Measurements from ENCODE around the gene RGL1. TPM values are rescaled to one million over a fixed set of nuclear protein-coding genes. Genes with fewer than 3 reads are reported as not detected.

RGL1 gene
- total RNA-seq, 1 experiment from 2014 or later = 1.3 TPM

DNA sequence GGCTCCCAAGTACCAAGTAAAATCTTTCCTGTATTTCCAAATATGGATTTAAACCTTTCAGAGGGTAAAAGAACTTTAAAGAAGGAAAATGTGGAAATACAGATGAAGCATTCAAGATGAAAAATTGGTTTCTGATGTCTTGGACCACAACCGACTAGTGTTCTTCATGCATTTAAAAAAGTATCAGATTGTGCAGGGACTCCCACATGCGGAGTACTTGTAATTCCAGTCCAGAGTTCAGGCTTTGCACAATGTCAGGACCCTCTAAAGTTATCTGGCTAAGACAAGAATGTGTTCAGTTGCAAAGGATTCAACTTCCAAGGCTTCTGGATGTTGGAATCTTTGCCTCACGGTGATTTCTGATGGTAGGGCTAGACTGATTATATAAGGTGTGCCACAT lies 66.7 kb downstream of the RGL1 start:
- no peak for DNase-seq (ENCODE audit: low read depth, low spot score)
- Histone ChIP-seq H3K4me2 (ENCODE audit: low read length) (0 out of 2 replicates have a peak overlapping the region, but pooled peaks have one; percentile 17), H3K79me2 (ENCODE audit: insufficient read depth, low read length) (no peaks in the 10 kb centered on the region), H2AFZ (ENCODE audit: low read depth, low read length, poor library complexity, severe bottlenecking) (no peak overlapping the region), H3K9ac (ENCODE audit: low read length) (no peak overlapping the region), H3K27me3 (ENCODE audit: insufficient read depth, low read length) (no peaks in the 10 kb centered on the region), H3K4me3 (replicated peaks in 1 of 2; ENCODE audit: low read depth in 1 of 2, low read length in 2 of 2) (no peak overlapping the region), H3K4me1 (ENCODE audit: control insufficient read depth in 1 of 2, insufficient read depth in 2 of 2, low read length in 2 of 2) (peaks cover 2 to 7% of the 10 kb centered on the region in 2 experiments; a peak in 2 of 4 replicates), H3K9me2 (ENCODE audit: insufficient read depth) (no peaks in the 10 kb centered on the region), H3K27ac (ENCODE audit: low read depth, low read length) (no peak overlapping the region), H3K9me3 (ENCODE audit: control insufficient read depth in 1 of 2, insufficient read depth in 1 of 2, low read depth in 1 of 2, low read length in 2 of 2) (no peaks in the 10 kb centered on the region), H4K20me1 (ENCODE audit: insufficient read depth) (no peaks in the 10 kb centered on the region), H3K36me3 (ENCODE audit: control insufficient read depth in 1 of 2, insufficient read depth in 2 of 2, low read length in 2 of 2) (no peaks in the 10 kb centered on the region)
- TF ChIP-seq ZFX (IDR thresholded peaks at IDR 0.05) (no peak), POLR2AphosphoS5 (IDR thresholded peaks at IDR 0.05; ENCODE audit: low read depth, low read length) (no peak), SP1 (IDR thresholded peaks at IDR 0.05; ENCODE audit: low read depth) (no peak), POLR2A (IDR thresholded peaks at IDR 0.05; ENCODE audit: borderline replicate concordance, extremely low read depth, insufficient read depth, insufficient read length) (no peak), FOSL1 (IDR thresholded peaks at IDR 0.05; ENCODE audit: low read depth) (no peak), EZH2phosphoT487 (IDR thresholded peaks at IDR 0.05; ENCODE audit: borderline replicate concordance) (no peak), RAD21 (IDR thresholded peaks at IDR 0.05; ENCODE audit: low read depth) (no peak), CEBPB (IDR thresholded peaks at IDR 0.05; ENCODE audit: low read depth) (no peak), TCF7L2 (IDR thresholded peaks at IDR 0.05; ENCODE audit: borderline replicate concordance, extremely low read depth, insufficient read depth, insufficient read length) (no peak), SRF (IDR thresholded peaks at IDR 0.05; ENCODE audit: low read depth) (no peak), ELF1 (IDR thresholded peaks at IDR 0.05; ENCODE audit: borderline replicate concordance, low read depth) (no peak), CBX3 (IDR thresholded peaks at IDR 0.05; ENCODE audit: low read depth) (no peak), ZNF274 (IDR thresholded peaks at IDR 0.05; ENCODE audit: low read depth, low read length) (no peak)
- no peak for ATAC-seq
- ChIA-PET CTCF (no interaction called here), RAD21 (ENCODE audit: low non-redundant PET in 1 of 2, low total read pairs in 2 of 2, uncharacterized antibody in 2 of 2, unreplicated experiment in 2 of 2) (no interaction called here), POLR2A (no interaction called here)
- no TSS peak for BruUV-seq (replicated peaks)
- intact Hi-C loops (cut with micrococcal nuclease) = no loop called here

DNA sequence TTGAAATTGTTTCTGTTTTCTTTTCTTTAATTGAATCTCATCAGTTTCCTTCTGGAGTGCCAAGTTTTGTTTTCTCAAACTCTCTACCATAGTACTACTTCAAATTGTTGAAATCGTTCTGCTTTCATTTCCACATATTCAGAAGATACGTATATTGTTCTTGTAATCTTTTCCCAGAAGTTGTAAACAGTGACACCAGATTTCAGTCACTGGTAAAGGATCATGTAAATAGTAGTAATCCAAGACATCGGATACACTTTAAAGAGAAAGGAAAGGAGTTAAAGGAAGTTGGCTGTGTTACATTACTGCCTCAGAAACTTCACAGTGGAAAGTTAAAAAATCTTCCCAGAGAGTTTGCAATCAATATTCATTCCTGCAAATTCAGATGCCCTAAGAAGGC lies 67.5 kb downstream of the RGL1 start:
- no peak overlapping the region for H2AFZ ChIP-seq (ENCODE audit: low read depth, low read length, poor library complexity, severe bottlenecking)
- no peaks in the 10 kb centered on the region for H3K27me3 ChIP-seq (ENCODE audit: insufficient read depth, low read length)
- H4K20me1 ChIP-seq (ENCODE audit: insufficient read depth) = no peaks in the 10 kb centered on the region
- no peaks in the 10 kb centered on the region for H3K9me2 ChIP-seq (ENCODE audit: insufficient read depth)
- H3K4me2 ChIP-seq (ENCODE audit: low read length) = no peak overlapping the region
- no peaks in the 10 kb centered on the region for H3K79me2 ChIP-seq (ENCODE audit: insufficient read depth, low read length)
- no peak overlapping the region for H3K27ac ChIP-seq (ENCODE audit: low read depth, low read length)
- no peak overlapping the region for H3K9ac ChIP-seq (ENCODE audit: low read length)
- H3K4me3 ChIP-seq (replicated peaks in 1 of 2; ENCODE audit: low read depth in 1 of 2, low read length in 2 of 2) = no peak overlapping the region
- no peaks in the 10 kb centered on the region for H3K36me3 ChIP-seq (ENCODE audit: control insufficient read depth in 1 of 2, insufficient read depth in 2 of 2, low read length in 2 of 2)
- no TSS peak for BruUV-seq (replicated peaks)
- intact Hi-C loops (cut with micrococcal nuclease) = no loop called here
- ChIA-PET CTCF (no interaction called here), POLR2A (no interaction called here), RAD21 (ENCODE audit: low non-redundant PET in 1 of 2, low total read pairs in 2 of 2, uncharacterized antibody in 2 of 2, unreplicated experiment in 2 of 2) (no interaction called here)
- peaks cover 2 to 7% of the 10 kb centered on the region in 2 experiments; a peak in 2 of 4 replicates for H3K4me1 ChIP-seq (ENCODE audit: control insufficient read depth in 1 of 2, insufficient read depth in 2 of 2, low read length in 2 of 2)
- no peaks in the 10 kb centered on the region for H3K9me3 ChIP-seq (ENCODE audit: control insufficient read depth in 1 of 2, insufficient read depth in 1 of 2, low read depth in 1 of 2, low read length in 2 of 2)
- ATAC-seq (no peak), DNase-seq (ENCODE audit: low read depth, low spot score) (no peak)
- TF ChIP-seq SRF (IDR thresholded peaks at IDR 0.05; ENCODE audit: low read depth) (no peak), ZFX (IDR thresholded peaks at IDR 0.05) (no peak), FOSL1 (IDR thresholded peaks at IDR 0.05; ENCODE audit: low read depth) (no peak), JUND (IDR thresholded peaks at IDR 0.05) (no peak), YY1 (IDR thresholded peaks at IDR 0.05; ENCODE audit: extremely low read depth, insufficient replicate concordance, low read depth, low read length) (no peak), POLR2A (IDR thresholded peaks at IDR 0.05; ENCODE audit: borderline replicate concordance, extremely low read depth, insufficient read depth, insufficient read length) (no peak), EZH2phosphoT487 (IDR thresholded peaks at IDR 0.05; ENCODE audit: borderline replicate concordance) (no peak), RAD21 (IDR thresholded peaks at IDR 0.05; ENCODE audit: low read depth) (no peak), ZNF274 (IDR thresholded peaks at IDR 0.05; ENCODE audit: low read depth, low read length) (no peak), TCF7L2 (IDR thresholded peaks at IDR 0.05; ENCODE audit: borderline replicate concordance, extremely low read depth, insufficient read depth, insufficient read length) (no peak)
- TF ChIP-seq, protein P1, sequence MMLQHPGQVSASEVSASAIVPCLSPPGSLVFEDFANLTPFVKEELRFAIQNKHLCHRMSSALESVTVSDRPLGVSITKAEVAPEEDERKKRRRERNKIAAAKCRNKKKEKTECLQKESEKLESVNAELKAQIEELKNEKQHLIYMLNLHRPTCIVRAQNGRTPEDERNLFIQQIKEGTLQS (IDR thresholded peaks at IDR 0.05) = no peak
- TF ChIP-seq, protein P2, sequence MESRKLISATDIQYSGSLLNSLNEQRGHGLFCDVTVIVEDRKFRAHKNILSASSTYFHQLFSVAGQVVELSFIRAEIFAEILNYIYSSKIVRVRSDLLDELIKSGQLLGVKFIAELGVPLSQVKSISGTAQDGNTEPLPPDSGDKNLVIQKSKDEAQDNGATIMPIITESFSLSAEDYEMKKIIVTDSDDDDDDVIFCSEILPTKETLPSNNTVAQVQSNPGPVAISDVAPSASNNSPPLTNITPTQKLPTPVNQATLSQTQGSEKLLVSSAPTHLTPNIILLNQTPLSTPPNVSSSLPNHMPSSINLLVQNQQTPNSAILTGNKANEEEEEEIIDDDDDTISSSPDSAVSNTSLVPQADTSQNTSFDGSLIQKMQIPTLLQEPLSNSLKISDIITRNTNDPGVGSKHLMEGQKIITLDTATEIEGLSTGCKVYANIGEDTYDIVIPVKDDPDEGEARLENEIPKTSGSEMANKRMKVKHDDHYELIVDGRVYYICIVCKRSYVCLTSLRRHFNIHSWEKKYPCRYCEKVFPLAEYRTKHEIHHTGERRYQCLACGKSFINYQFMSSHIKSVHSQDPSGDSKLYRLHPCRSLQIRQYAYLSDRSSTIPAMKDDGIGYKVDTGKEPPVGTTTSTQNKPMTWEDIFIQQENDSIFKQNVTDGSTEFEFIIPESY (IDR thresholded peaks at IDR 0.05; ENCODE audit: extremely low read depth, insufficient replicate concordance, low read length) = no peak
